GM19043 (cell line): ENCODE results near the gene FBXL2.
"Not testable (repeated sequence)": the region's sequence is repeated elsewhere in the genome, so short reads cannot be mapped to it uniquely, and the experiment has no call there.

ENCODE experiments used
- ATAC-seq: cut with Tn5 transposase; IDR thresholded peaks from one replicate; pipeline ENCODE4 v1.9.1; 2021; ENCODE audit warnings: low read depth; ENCODE audit not compliant: unreplicated experiment

The FBXL2 gene

DNA sequence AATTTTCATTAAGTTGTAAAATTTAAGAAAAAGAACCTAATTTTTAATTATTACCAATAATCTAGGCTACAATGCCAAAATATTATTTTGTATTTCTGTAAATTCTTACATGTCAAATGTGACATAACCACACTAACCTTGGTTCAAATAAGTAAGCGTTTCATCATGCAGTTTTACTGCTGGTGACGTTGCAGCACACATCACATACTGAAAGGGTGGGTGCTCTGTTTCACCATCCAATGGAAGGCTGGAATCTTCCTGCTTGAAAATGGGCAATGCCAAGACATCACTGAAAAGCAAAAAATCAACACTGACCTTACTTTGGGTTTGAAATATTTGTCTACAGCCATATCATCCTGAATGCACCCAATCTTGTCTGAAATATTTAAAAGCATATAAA lies 148.2 kb downstream of the FBXL2 start:
- no peak for ATAC-seq

DNA sequence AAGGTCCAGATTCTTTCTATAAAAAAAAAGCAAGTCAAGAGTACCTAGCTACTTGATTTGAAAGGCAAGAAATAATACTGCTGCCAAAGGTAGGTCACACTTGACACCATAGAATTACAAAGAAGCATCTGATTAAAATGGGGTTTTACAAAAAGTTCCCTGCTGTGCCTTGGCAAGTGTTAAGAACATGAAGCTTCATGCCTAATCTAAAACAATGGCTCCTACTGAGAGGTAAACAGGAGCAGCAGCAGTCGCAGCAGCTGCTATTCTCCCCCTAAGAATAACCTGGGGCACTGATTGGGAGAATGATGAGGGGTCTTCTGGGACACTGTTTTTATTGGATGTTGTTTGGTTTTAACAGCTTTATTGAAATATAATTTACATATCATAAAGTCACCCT lies 148.8 kb downstream of the FBXL2 start:
- no peak for ATAC-seq

DNA sequence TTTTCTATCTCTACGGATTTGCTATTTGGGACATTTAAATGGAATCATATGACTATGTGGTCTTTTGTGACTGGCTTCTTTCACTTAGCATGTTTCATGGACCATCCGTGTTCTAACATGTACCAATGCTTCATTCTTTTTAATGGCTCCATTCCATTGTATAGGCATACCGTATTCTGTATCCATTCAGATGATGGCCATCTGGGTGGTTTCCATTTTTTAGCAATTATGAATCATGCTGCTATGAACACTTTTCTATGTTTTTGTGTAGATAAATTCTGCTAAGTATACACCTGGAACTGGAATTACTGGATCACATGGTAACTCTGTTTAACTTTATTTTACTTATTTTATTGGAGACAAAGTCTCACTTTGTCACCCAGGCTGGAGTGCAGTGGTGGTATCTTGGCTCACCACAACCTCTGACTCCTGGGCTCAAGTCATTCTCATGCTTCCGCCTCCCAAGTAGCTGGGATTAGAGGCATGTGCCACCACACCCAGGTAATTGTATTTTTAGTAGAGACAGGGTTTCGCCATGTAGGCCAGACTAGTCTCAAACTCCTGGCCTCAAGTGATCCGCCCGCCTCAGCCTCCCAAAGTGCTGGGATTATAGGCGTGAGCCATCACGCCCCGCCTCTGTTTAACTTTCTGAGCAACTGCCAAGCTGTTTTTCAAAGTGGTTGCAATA lies 149.5 kb downstream of the FBXL2 start:
- ATAC-seq, result no peak

DNA sequence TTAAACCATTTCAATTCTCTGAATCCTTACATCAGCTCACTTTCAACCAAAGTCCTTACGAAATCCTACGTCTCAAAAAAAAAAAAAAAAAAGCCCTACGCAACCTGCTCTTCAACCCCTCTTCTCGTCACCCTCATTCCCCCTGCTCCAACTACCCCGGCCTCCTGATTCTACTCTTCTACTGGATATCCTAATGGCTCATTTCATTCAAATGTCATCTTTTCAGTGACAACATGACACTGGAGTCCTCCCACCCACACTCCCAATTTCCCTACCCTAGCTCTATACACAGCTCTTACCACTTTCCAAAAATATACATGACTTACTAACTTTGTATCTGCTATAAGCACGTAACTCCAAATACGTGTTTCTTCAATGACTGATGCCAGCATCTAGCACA lies 151.5 kb downstream of the FBXL2 start:
- ATAC-seq, result no peak

DNA sequence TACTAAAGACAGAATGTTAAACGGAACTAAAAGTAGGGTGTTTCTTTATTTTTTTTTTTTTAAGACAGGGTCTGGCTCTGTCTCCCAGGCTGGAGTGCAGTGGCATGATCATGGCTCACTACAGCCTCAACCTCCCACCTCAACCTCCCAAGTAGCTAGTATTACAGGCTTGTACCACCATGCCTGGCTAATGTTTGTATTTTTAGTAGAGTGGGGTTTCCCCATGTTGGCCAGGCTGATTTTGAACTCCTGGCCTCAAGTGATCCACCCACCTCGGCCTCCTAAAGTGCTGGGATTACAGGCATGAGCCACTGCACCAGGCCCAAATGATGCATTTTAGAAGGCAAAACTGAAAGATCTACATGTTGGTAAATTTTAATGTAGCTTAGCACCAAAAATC lies 152.1 kb downstream of the FBXL2 start:
- not testable (repeated sequence) for ATAC-seq

DNA sequence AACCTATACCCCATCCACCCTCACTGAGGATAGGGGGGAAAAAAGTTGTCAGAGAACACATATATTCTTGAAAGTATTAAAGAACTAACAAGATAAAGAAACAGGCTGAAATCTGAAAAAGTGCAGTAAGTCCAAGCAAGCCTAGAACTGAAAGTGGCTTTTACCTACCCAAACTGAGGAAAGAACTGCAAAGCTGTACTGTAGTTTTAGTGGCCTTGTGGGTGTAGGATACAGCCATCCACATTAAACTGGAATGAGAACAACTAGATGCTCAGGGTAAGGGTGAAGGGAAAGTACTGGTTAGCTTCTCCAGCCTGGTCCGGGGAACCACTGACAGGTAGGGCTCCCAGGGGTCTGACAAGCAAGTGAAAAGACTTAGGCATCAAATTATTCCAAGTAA lies 152.8 kb downstream of the FBXL2 start:
- ATAC-seq, result no peak

DNA sequence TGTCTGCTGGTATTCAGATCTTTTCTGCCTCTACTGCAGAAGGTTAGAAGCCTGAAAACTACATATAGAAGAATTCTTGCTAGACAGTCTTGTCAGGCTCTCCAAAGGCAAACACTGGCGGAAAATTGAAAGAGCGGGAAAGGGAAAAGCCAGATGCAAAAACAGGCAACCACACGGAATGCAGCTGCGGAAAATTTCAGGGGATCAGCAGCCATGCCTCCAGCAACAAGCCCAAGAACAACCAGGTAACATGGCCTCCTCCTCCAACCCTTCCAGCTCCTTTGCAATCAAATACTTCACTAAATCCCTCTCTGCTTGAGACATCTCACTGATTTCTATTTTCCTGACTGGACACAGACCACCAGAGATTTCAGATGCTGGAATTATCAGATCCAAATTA lies 153.3 kb downstream of the FBXL2 start:
- ATAC-seq, result no peak

DNA sequence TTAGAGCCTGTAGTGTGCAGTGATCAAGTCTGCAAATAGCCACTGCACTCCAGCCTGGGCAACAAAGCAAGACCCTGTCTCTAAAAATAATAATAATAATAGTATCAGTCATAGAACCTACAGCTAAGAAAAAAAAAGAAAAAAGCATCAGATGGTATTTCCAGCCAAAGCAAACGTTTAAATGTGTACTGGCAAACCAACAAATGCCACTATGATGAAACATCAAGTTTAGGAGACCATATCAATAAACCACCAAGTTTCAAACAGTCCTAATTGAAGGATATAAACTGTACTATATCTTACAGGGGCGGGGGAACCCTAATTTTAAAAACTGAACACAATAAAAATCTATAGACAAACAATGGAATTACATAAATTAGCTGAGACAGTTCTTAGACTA lies 156.6 kb downstream of the FBXL2 start:
- ATAC-seq, result no peak
